ENCODE results near the gene TRIM54.

- TF ChIP-seq, protein P1, sequence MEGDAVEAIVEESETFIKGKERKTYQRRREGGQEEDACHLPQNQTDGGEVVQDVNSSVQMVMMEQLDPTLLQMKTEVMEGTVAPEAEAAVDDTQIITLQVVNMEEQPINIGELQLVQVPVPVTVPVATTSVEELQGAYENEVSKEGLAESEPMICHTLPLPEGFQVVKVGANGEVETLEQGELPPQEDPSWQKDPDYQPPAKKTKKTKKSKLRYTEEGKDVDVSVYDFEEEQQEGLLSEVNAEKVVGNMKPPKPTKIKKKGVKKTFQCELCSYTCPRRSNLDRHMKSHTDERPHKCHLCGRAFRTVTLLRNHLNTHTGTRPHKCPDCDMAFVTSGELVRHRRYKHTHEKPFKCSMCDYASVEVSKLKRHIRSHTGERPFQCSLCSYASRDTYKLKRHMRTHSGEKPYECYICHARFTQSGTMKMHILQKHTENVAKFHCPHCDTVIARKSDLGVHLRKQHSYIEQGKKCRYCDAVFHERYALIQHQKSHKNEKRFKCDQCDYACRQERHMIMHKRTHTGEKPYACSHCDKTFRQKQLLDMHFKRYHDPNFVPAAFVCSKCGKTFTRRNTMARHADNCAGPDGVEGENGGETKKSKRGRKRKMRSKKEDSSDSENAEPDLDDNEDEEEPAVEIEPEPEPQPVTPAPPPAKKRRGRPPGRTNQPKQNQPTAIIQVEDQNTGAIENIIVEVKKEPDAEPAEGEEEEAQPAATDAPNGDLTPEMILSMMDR (IDR thresholded peaks at IDR 0.05): no peak
- no peak for TF ChIP-seq POLR2A (IDR thresholded peaks at IDR 0.05)
Observed at GRCh38 chr2:27255660-27256059, 26.6 kb upstream of the TRIM54 start.

Measured in adrenal gland (tissue), 5 donors.